WTC11 (cell line): ENCODE data around the gene MPP2. TPM values are rescaled to one million over a fixed set of nuclear protein-coding genes. Genes with fewer than 3 reads are reported as not detected.

Experiments used
- ATAC-seq: fragments of 200-7000 bp; cut with Tn5 transposase; 2 replicates; pipeline ENCODE4 v1.10.0; 2021; ENCODE audit warnings: mild to moderate bottlenecking, moderate library complexity
- CTCF ChIA-PET: fragments of 300-600 bp; sonication (Branson Sonifier 250); formaldehyde crosslinking; loops from one replicate; lab custom pipeline; 2021; ENCODE audit warnings: antibody characterized with exemption; lab: Charles Lee
- POLR2A ChIA-PET: fragments of 350-600 bp; sonication (Branson Sonifier 250); formaldehyde crosslinking; loops from one replicate; lab custom pipeline; 2021; ENCODE audit warnings: antibody characterized with exemption; lab: Charles Lee
- DNase-seq: peaks from one replicate; pipeline ENCODE4 v3.0.0; 2021; ENCODE audit warnings: low spot score
- H3K27ac Mint-ChIP-seq: 2 replicates; pipeline ENCODE4 v1.8.0; 2021; ENCODE audit warnings: mixed read lengths
- H3K27me3 Mint-ChIP-seq: 2 replicates; pipeline ENCODE4 v1.8.0; 2021; ENCODE audit warnings: low read depth, mild to moderate bottlenecking, moderate library complexity, mixed read lengths
- H3K36me3 Mint-ChIP-seq: 2 replicates; pipeline ENCODE4 v1.8.0; 2021; ENCODE audit warnings: mixed read lengths
- H3K4me1 Mint-ChIP-seq: 2 replicates; pipeline ENCODE4 v1.8.0; 2022; ENCODE audit warnings: mixed read lengths
- H3K4me3 Mint-ChIP-seq: 2 replicates; pipeline ENCODE4 v1.8.0; 2021; ENCODE audit warnings: mild to moderate bottlenecking, moderate library complexity, mixed read lengths
- H3K9me3 Mint-ChIP-seq: 2 replicates; pipeline ENCODE4 v1.8.0; 2021; ENCODE audit warnings: mixed read lengths
- ERG ChIP-seq: fragments of 250-450 bp; sonication (Bioruptor Pico); IDR thresholded peaks from 2 replicates; pipeline ENCODE4 v1.8.0; 2021; ENCODE audit warnings: mild to moderate bottlenecking
- ETV6 ChIP-seq: sonication (generic); formaldehyde crosslinking; IDR thresholded peaks from 2 replicates; pipeline ENCODE4 v1.8.1; 2022; ENCODE audit warnings: mild to moderate bottlenecking, missing genetic modification reagents
- FOXJ3 ChIP-seq: sonication (generic); formaldehyde crosslinking; IDR thresholded peaks from 2 replicates; pipeline ENCODE4 v1.9.0; 2021; ENCODE audit warnings: missing genetic modification reagents, mild to moderate bottlenecking, borderline replicate concordance
- GRHL2 ChIP-seq: fragments of 250-450 bp; sonication (Bioruptor Pico); IDR thresholded peaks from 2 replicates; pipeline ENCODE4 v1.8.0; 2022; ENCODE audit warnings: mild to moderate bottlenecking, moderate library complexity; ENCODE audit not compliant: insufficient replicate concordance, severe bottlenecking
- HMGXB4 ChIP-seq: sonication (generic); formaldehyde crosslinking; IDR thresholded peaks from 2 replicates; pipeline ENCODE4 v1.8.1; 2023; ENCODE audit warnings: mild to moderate bottlenecking, moderate library complexity, missing genetic modification reagents
- MLX ChIP-seq: sonication (generic); formaldehyde crosslinking; IDR thresholded peaks from 2 replicates; pipeline ENCODE4 v1.8.1; 2023; ENCODE audit warnings: mild to moderate bottlenecking, missing genetic modification reagents, moderate library complexity
- NFYB ChIP-seq: sonication (generic); formaldehyde crosslinking; conservative IDR thresholded peaks from 2 replicates; pipeline ENCODE4 v1.8.0; 2022; ENCODE audit warnings: low read depth, missing genetic modification reagents
- NR1H2 ChIP-seq: sonication (generic); formaldehyde crosslinking; IDR thresholded peaks from 2 replicates; pipeline ENCODE4 v1.9.0; 2021; ENCODE audit warnings: mild to moderate bottlenecking, moderate library complexity, missing genetic modification reagents
- RORB ChIP-seq: fragments of 250-450 bp; sonication (Bioruptor Pico); IDR thresholded peaks from 2 replicates; pipeline ENCODE4 v1.9.0; 2021; ENCODE audit warnings: mild to moderate bottlenecking
- SMAD4 ChIP-seq: sonication (generic); formaldehyde crosslinking; IDR thresholded peaks from 2 replicates; pipeline ENCODE4 v1.8.0; 2022; ENCODE audit warnings: mild to moderate bottlenecking, missing genetic modification reagents
- STAT6 ChIP-seq: sonication (generic); formaldehyde crosslinking; conservative IDR thresholded peaks from 2 replicates; pipeline ENCODE4 v1.8.1; 2023; ENCODE audit warnings: mild to moderate bottlenecking, low read depth, missing genetic modification reagents, moderate library complexity
- USF2 ChIP-seq: sonication (generic); formaldehyde crosslinking; IDR thresholded peaks from 2 replicates; pipeline ENCODE4 v1.8.1; 2023; ENCODE audit warnings: mild to moderate bottlenecking, missing genetic modification reagents, moderate library complexity
- ZMAT4 ChIP-seq: fragments of 250-450 bp; sonication (Bioruptor Pico); IDR thresholded peaks from 2 replicates; pipeline ENCODE4 v1.9.0; 2021; ENCODE audit warnings: mild to moderate bottlenecking
- ZNF138 ChIP-seq: sonication (generic); formaldehyde crosslinking; conservative IDR thresholded peaks from 2 replicates; pipeline ENCODE4 v1.8.1; 2022; ENCODE audit warnings: mild to moderate bottlenecking, moderate library complexity, missing genetic modification reagents
- ZNF671 ChIP-seq: fragments of 250-450 bp; sonication (Bioruptor Pico); IDR thresholded peaks from 2 replicates; pipeline ENCODE4 v1.8.0; 2021; ENCODE audit warnings: mild to moderate bottlenecking
- total RNA-seq: library from RNA; stranded (reverse); gene quantifications from 3 replicates; pipeline ENCODE4 v1.2.3, GENCODE V29; 2021
- TF ChIP-seq, protein P1 (sequence below): sonication (generic); formaldehyde crosslinking; IDR thresholded peaks from 2 replicates; pipeline ENCODE4 v1.8.0; 2022; ENCODE audit warnings: mild to moderate bottlenecking, missing genetic modification reagents
- TF ChIP-seq, protein P2 (sequence below): sonication (generic); formaldehyde crosslinking; IDR thresholded peaks from 2 replicates; pipeline ENCODE4 v1.8.1; 2023; ENCODE audit warnings: mild to moderate bottlenecking, missing genetic modification reagents, borderline replicate concordance
- TF ChIP-seq, protein P3 (sequence below): fragments of 250-450 bp; sonication (Bioruptor Pico); IDR thresholded peaks from 2 replicates; pipeline ENCODE4 v1.9.0; 2021; ENCODE audit warnings: moderate library complexity, mild to moderate bottlenecking, inconsistent platforms, borderline replicate concordance

MPP2 gene
- total RNA-seq, 1 experiment from 2014 or later: 29.3 TPM

DNA sequence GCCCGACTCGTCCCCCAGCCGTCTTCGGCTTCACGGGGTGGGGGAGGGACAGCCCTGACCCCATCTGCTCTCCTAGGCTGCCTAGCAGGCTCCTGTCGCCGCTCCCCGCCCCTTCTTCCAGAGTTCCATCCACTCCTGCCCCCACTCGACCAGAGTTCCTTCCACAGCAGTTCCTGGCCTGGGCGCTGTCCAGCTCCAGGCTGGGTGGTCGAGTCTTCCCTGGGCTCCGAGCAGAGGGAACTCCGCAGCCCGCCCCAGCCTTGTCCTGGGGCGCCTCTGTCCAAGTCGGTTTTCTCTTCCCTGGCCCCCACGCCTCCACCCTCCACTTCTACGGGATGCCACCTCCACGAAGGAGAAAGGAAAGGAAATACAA lies 45.0 kb upstream of the MPP2 start (continued):
- TF ChIP-seq HMGXB4 (CRISPR knock-in tag) (no peak), MLX (CRISPR knock-in tag) (no peak), RORB (CRISPR knock-in tag) (no peak), NR1H2 (CRISPR knock-in tag) (no peak)

DNA sequence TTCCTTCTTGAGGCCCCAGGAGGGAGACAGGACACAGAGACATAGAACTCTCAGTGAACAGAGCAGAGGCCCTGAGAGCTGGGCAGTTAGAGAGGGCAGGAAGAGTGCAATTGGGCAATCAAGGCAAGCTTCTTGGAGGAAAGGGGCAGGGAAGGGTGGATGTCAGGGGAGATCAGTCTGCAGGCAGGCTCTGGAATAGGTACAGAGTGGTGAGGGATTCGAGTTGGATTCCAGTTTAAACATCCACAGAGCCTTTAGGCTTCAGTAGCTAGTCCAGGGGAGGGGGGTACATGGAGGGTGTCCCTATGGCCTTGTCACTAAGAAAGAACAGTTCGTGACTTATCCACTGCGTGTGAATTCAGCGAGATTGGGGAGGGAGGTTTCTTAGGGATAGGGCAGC lies 44.4 kb upstream of the MPP2 start:
- H3K9me3 Mint-ChIP-seq: no peaks in the 10 kb centered on the region
- no peaks in the 10 kb centered on the region for H3K36me3 Mint-ChIP-seq
- H3K27ac Mint-ChIP-seq: no peak overlapping the region
- DNase-seq (no peak), ATAC-seq (no peak)
- ChIA-PET CTCF (interaction anchor here (0.6 to 1.7 kb wide), 7 partner anchors 8 to 144 kb away, joined by 3 to 7 read pairs (median 4); partner anchors contain the start of gene MPP2), POLR2A (no interaction called here)
- peak overlapping the region; percentile 87 for H3K4me3 Mint-ChIP-seq
- TF ChIP-seq, protein P1, sequence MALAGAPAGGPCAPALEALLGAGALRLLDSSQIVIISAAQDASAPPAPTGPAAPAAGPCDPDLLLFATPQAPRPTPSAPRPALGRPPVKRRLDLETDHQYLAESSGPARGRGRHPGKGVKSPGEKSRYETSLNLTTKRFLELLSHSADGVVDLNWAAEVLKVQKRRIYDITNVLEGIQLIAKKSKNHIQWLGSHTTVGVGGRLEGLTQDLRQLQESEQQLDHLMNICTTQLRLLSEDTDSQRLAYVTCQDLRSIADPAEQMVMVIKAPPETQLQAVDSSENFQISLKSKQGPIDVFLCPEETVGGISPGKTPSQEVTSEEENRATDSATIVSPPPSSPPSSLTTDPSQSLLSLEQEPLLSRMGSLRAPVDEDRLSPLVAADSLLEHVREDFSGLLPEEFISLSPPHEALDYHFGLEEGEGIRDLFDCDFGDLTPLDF (CRISPR knock-in tag): no peak
- H3K27me3 Mint-ChIP-seq: peaks cover 52% of the 10 kb centered on the region
- H3K4me1 Mint-ChIP-seq: peaks cover 12% of the 10 kb centered on the region

GRCh38 chr17:43950554-43950953 lies 43.2 kb upstream of the MPP2 start:
- peaks cover 20% of the 10 kb centered on the region for H3K4me1 Mint-ChIP-seq
- POLR2A ChIA-PET: interaction anchor here (0.9 kb wide), 1 partner anchor 61 kb away, joined by 3 read pairs; no protein-coding TSS in a partner anchor

More at GRCh38 chr17:43950554-43950953, 43.2 kb upstream of the MPP2 start:
- ATAC-seq (no peak), DNase-seq (no peak)
- peaks cover 51% of the 10 kb centered on the region for H3K27me3 Mint-ChIP-seq
- TF ChIP-seq FOXJ3 (CRISPR knock-in tag): no peak
- no peak for TF ChIP-seq STAT6 (CRISPR knock-in tag)
- no peak for TF ChIP-seq USF2 (CRISPR knock-in tag)
- TF ChIP-seq, protein P2, sequence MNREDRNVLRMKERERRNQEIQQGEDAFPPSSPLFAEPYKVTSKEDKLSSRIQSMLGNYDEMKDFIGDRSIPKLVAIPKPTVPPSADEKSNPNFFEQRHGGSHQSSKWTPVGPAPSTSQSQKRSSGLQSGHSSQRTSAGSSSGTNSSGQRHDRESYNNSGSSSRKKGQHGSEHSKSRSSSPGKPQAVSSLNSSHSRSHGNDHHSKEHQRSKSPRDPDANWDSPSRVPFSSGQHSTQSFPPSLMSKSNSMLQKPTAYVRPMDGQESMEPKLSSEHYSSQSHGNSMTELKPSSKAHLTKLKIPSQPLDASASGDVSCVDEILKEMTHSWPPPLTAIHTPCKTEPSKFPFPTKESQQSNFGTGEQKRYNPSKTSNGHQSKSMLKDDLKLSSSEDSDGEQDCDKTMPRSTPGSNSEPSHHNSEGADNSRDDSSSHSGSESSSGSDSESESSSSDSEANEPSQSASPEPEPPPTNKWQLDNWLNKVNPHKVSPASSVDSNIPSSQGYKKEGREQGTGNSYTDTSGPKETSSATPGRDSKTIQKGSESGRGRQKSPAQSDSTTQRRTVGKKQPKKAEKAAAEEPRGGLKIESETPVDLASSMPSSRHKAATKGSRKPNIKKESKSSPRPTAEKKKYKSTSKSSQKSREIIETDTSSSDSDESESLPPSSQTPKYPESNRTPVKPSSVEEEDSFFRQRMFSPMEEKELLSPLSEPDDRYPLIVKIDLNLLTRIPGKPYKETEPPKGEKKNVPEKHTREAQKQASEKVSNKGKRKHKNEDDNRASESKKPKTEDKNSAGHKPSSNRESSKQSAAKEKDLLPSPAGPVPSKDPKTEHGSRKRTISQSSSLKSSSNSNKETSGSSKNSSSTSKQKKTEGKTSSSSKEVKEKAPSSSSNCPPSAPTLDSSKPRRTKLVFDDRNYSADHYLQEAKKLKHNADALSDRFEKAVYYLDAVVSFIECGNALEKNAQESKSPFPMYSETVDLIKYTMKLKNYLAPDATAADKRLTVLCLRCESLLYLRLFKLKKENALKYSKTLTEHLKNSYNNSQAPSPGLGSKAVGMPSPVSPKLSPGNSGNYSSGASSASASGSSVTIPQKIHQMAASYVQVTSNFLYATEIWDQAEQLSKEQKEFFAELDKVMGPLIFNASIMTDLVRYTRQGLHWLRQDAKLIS (CRISPR knock-in tag): no peak
- no peak for TF ChIP-seq MLX (CRISPR knock-in tag)
- TF ChIP-seq ZNF138: no peak
- no peak for TF ChIP-seq ETV6 (CRISPR knock-in tag)
- no peak for TF ChIP-seq GRHL2 (CRISPR knock-in tag)
- no peak for TF ChIP-seq NFYB (CRISPR knock-in tag)
- no peak for TF ChIP-seq ERG (CRISPR knock-in tag)
- TF ChIP-seq, protein P3, sequence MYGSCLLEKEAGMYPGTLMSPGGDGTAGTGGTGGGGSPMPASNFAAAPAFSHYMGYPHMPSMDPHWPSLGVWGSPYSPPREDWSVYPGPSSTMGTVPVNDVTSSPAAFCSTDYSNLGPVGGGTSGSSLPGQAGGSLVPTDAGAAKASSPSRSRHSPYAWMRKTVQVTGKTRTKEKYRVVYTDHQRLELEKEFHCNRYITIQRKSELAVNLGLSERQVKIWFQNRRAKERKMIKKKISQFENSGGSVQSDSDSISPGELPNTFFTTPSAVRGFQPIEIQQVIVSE (CRISPR knock-in tag): no peak
- no peak for TF ChIP-seq SMAD4
- no peak for TF ChIP-seq ZNF671 (CRISPR knock-in tag)
- no peak for TF ChIP-seq ZMAT4 (CRISPR knock-in tag)
- no peak overlapping the region for H3K4me3 Mint-ChIP-seq
- CTCF ChIA-PET: interaction anchor here (0.7 to 1.7 kb wide), 7 partner anchors 10 to 167 kb away, joined by 3 to 4 read pairs (median 4); partner anchors contain the start of gene MPP2
- no peaks in the 10 kb centered on the region for H3K36me3 Mint-ChIP-seq
- H3K9me3 Mint-ChIP-seq: no peaks in the 10 kb centered on the region
- H3K27ac Mint-ChIP-seq: no peak overlapping the region
